ENCODE measurements around the gene PAPPA.

DNA sequence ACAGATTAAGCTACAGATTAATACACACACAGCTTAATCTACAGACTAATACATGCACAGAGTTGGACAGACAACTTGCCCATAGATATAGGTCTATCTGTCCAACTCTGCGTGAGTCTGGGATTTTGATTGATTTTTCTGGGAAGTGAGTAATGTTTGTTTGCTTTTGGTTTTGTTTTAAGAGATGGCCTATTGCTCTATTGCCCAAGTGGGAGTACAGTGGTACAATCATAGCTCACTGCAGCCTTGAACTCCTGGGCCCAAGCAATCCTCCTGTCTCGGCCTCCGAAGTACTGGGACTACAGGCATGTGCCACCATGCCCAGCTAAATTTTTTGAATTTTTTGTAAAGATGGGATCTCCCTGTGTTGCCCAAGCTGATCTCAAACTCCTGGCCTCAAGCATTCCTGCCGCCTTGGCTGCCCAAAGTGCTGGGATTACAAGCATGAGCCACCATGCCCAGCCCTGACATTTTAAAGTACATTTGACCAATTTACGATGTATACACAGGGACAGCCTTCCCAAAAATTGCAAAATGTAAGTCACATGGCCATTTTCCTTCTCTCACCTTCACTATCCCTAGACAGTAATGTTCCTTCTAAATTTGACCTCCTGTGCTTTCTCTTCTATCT is 50.8 kb downstream of the PAPPA start:
- TF ChIP-seq EZH2 (IDR thresholded peaks at IDR 0.05) (no peak), POLR2AphosphoS5 (IDR thresholded peaks at IDR 0.05; ENCODE audit: low read depth, low read length) (no peak), YY1 (IDR thresholded peaks at IDR 0.05; ENCODE audit: extremely low read depth, insufficient replicate concordance, low read depth, low read length) (no peak), POLR2A (IDR thresholded peaks at IDR 0.05; ENCODE audit: borderline replicate concordance, extremely low read depth, insufficient read depth, insufficient read length) (no peak), SP1 (IDR thresholded peaks at IDR 0.05; ENCODE audit: low read depth) (no peak)
- TF ChIP-seq, protein P1, sequence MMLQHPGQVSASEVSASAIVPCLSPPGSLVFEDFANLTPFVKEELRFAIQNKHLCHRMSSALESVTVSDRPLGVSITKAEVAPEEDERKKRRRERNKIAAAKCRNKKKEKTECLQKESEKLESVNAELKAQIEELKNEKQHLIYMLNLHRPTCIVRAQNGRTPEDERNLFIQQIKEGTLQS (IDR thresholded peaks at IDR 0.05): no peak
- TF ChIP-seq, protein P2, sequence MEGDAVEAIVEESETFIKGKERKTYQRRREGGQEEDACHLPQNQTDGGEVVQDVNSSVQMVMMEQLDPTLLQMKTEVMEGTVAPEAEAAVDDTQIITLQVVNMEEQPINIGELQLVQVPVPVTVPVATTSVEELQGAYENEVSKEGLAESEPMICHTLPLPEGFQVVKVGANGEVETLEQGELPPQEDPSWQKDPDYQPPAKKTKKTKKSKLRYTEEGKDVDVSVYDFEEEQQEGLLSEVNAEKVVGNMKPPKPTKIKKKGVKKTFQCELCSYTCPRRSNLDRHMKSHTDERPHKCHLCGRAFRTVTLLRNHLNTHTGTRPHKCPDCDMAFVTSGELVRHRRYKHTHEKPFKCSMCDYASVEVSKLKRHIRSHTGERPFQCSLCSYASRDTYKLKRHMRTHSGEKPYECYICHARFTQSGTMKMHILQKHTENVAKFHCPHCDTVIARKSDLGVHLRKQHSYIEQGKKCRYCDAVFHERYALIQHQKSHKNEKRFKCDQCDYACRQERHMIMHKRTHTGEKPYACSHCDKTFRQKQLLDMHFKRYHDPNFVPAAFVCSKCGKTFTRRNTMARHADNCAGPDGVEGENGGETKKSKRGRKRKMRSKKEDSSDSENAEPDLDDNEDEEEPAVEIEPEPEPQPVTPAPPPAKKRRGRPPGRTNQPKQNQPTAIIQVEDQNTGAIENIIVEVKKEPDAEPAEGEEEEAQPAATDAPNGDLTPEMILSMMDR (IDR thresholded peaks at IDR 0.05 in 2 of 3, conservative IDR thresholded peaks at IDR 0.05 in 1 of 3; ENCODE audit: borderline replicate concordance in 1 of 3, insufficient read depth in 1 of 3, low read depth in 2 of 3, low read length in 2 of 3): no peak
